Prostate gland (tissue), 2 donors: ENCODE results near the gene CRYBB3. TPM values are rescaled to one million over a fixed set of nuclear protein-coding genes. Genes with fewer than 3 reads are reported as not detected.
"Not testable (repeated sequence)": the region's sequence is repeated elsewhere in the genome, so short reads cannot be mapped to it uniquely, and the experiment has no call there.

Source experiments
- DNase-seq: peaks from one replicate; pipeline ENCODE4 v3.0.0-alpha.2; 2019; ENCODE audit warnings: low spot score
- H3K27ac ChIP-seq, 2 donors: fragments of 200-600 bp; sonication (generic); 2 replicates each; pipeline ENCODE4 v1.5.1; 2017 to 2019
- H3K27me3 ChIP-seq: fragments of 200-600 bp; sonication (generic); replicated peaks from 2 replicates; pipeline ENCODE4 v1.5.1; 2019; ENCODE audit not compliant: insufficient read depth
- H3K36me3 ChIP-seq, 2 donors: fragments of 200-600 bp; sonication (generic); 1 replicate in 1 of 2; 2 replicates in 1 of 2; pipeline versions ENCODE4 v1.5.1 to v1.8.1; 2017 to 2019
- H3K4me1 ChIP-seq: fragments of 200-600 bp; sonication (generic); replicated peaks from 2 replicates; pipeline ENCODE4 v1.5.1; 2019
- H3K4me3 ChIP-seq, 2 donors: fragments of 200-600 bp; sonication (generic); 2 replicates each; pipeline ENCODE4 v1.5.1; 2017 to 2019
- H3K9me3 ChIP-seq: fragments of 200-600 bp; sonication (generic); 2 replicates; pipeline ENCODE4 v1.5.1; 2017
- POLR2A ChIP-seq: fragments of 450-650 bp; IDR thresholded peaks from one replicate; pipeline ENCODE4 v1.6.1; 2016; ENCODE audit warnings: antibody characterized with exemption, mild to moderate bottlenecking
- POLR2AphosphoS5 ChIP-seq: sonication (generic); formaldehyde crosslinking; IDR thresholded peaks from one replicate; pipeline ENCODE4 v1.6.1; 2017; ENCODE audit warnings: antibody characterized with exemption
- WGBS: methylation state at CpG from one replicate; pipeline ENCODE4 v1.1.5; 2018; 5-methylcytosine and 5-hydroxymethylcytosine counted together
- intact Hi-C: fragments of 100-400 bp; cut with DNase I; formaldehyde crosslinking; loops from one replicate; pipeline ENCODE4 v1.14.2; 2022
- total RNA-seq, 2 donors: library from RNA; depleted of rRNA; stranded (reverse); fragments of >200 nt; gene quantifications; one replicate each; pipeline ENCODE4 v1.1.0, GENCODE V29; 2016
- TF ChIP-seq, protein P1 (sequence below), 4 experiments: fragments of 200-600 bp in 2 of 4; fragments of 450-650 bp in 2 of 4; sonication (generic) in 2 of 4; IDR thresholded peaks; 1 replicate in 3 of 4; 2 replicates in 1 of 4; pipeline ENCODE4 v1.5.1; 2016 to 2019; ENCODE audit warnings: antibody characterized with exemption in 4 of 4, mild to moderate bottlenecking in 2 of 4, moderate library complexity in 2 of 4

Gene CRYBB3
- total RNA-seq, 2 donors from 2014 or later: 0.36 TPM; not detected in 1

DNA sequence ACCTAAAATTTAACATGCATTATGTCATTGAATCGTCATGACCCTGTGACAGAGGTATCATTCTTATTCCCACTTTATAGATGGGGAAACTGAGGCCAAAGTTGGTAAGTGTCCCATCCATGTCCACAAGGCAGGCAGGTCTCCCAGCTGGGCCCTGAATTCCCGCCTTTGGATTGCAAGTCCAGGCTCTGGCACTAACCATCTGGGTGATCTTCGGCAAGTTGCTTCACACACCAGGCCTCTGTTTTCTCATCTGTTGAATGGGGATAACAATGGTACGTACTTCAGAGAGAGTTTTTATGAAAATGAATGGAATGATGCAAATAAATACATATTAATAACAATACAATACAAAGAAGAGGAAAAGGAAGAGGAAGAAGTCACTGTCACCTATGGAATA is 3.4 kb downstream of the CRYBB3 start:
- Histone ChIP-seq H3K9me3 (no peaks in the 10 kb centered on the region), H3K27ac (no peak overlapping the region), H3K36me3 (no peaks in the 10 kb centered on the region), H3K4me3 (no peak overlapping the region), H3K4me1 (no peaks in the 10 kb centered on the region), H3K27me3 (no peaks in the 10 kb centered on the region)
- 91% methylated on average over 4 of the region's 4 CpGs for WGBS
- intact Hi-C loops: loop anchor here (5.0 kb wide), 1 partner anchor 569 kb away; no protein-coding TSS in a partner anchor
- DNase-seq: no peak
- TF ChIP-seq POLR2AphosphoS5 (no peak), POLR2A (no peak)
- TF ChIP-seq, protein P1, sequence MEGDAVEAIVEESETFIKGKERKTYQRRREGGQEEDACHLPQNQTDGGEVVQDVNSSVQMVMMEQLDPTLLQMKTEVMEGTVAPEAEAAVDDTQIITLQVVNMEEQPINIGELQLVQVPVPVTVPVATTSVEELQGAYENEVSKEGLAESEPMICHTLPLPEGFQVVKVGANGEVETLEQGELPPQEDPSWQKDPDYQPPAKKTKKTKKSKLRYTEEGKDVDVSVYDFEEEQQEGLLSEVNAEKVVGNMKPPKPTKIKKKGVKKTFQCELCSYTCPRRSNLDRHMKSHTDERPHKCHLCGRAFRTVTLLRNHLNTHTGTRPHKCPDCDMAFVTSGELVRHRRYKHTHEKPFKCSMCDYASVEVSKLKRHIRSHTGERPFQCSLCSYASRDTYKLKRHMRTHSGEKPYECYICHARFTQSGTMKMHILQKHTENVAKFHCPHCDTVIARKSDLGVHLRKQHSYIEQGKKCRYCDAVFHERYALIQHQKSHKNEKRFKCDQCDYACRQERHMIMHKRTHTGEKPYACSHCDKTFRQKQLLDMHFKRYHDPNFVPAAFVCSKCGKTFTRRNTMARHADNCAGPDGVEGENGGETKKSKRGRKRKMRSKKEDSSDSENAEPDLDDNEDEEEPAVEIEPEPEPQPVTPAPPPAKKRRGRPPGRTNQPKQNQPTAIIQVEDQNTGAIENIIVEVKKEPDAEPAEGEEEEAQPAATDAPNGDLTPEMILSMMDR (IDR thresholded peaks at IDR 0.05): no peak

DNA sequence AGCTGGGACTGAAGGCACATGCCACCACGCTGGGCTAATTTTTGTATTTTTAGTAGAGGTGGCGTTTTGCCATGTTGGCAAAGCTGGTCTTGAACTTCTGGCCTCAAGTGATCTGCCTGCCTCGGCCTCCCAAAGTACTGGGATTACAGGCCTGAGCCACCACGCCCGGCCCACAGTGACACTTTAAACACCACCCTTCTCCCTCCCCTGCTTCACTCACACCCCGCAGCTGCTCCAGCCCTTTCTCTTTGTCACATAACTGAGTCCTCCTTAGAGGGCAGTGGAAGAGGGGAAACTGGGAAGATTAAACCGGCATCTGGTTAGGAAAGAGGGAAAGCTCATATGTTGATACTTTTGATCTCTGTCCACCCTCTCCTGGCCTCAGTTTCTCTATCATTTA is 4.9 kb downstream of the CRYBB3 start:
- 83% methylated on average over 7 of the region's 7 CpGs for WGBS
- not testable (repeated sequence) for H3K4me3 ChIP-seq, DNase-seq, H3K9me3 ChIP-seq, H3K4me1 ChIP-seq, H3K36me3 ChIP-seq, H3K27me3 ChIP-seq, H3K27ac ChIP-seq
- intact Hi-C loops: loop anchor here (5.0 kb wide), 1 partner anchor 568 kb away; no protein-coding TSS in a partner anchor

GRCh38 chr22:25205847-25206246 is 6.2 kb downstream of the CRYBB3 start:
- Histone ChIP-seq H3K4me3 (no peak overlapping the region), H3K9me3 (no peaks in the 10 kb centered on the region), H3K27me3 (no peaks in the 10 kb centered on the region), H3K27ac (no peak overlapping the region), H3K4me1 (no peaks in the 10 kb centered on the region), H3K36me3 (no peaks in the 10 kb centered on the region)
- no peak for DNase-seq
- TF ChIP-seq, protein P1 (IDR thresholded peaks at IDR 0.05): no peak
- TF ChIP-seq POLR2AphosphoS5 (no peak), POLR2A (no peak)
- 93% methylated on average over 1 of the region's 1 CpG for WGBS
- intact Hi-C loops: no loop called here

DNA sequence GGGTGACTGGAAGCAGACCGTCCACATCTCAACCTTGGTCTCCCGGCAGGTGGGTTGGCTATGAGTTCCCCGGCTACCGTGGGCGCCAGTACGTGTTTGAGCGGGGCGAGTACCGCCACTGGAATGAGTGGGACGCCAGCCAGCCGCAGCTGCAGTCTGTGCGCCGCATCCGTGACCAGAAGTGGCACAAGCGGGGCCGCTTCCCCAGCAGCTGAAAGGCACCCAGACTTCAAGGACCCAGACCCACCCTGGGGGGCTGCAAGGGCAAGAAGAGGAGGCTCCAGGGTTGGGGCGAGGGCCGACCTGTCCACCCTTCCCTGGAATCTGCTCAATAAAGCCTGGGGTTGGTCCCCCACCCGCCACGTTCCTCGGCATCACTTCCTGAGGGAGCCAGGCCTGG is 7.3 kb downstream of the CRYBB3 start:
- H3K36me3 ChIP-seq: no peaks in the 10 kb centered on the region
- WGBS: 90% methylated on average over 13 of the region's 21 CpGs
- no peaks in the 10 kb centered on the region for H3K27me3 ChIP-seq
- H3K27ac ChIP-seq: no peak overlapping the region
- no peak overlapping the region for H3K4me3 ChIP-seq
- no peaks in the 10 kb centered on the region for H3K9me3 ChIP-seq
- TF ChIP-seq, protein P1 (IDR thresholded peaks at IDR 0.05): no peak
- TF ChIP-seq POLR2AphosphoS5: no peak
- TF ChIP-seq POLR2A: no peak
- H3K4me1 ChIP-seq: no peaks in the 10 kb centered on the region
- intact Hi-C loops: no loop called here
- no peak for DNase-seq

DNA sequence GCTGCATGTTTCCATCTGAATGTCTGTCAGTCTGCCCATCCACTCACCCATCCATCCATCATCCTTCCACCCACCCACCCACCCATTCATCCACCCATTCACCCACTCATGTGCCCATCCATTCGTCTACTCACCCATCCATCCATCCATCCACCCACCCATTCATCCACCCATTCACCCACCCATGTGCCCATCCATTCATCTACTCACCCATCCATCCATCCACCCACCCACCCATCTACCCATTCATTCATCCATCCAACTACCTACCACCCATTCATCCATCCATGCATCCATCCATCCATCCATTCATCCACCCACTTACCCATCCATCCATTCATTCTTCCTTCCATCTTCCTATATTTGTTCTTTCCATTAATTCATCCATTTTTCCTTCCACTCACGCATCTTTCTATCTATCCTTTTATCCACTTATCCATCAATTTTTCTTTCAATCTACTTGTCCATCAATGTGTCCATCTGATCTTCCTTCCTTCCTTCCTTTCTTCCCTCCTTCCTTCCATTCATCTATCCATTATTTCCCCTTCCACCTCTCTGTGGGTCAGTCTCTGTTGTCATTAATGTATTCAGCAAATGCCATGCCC is 8.0 kb downstream of the CRYBB3 start:
- no peaks in the 10 kb centered on the region for H3K27me3 ChIP-seq
- H3K4me1 ChIP-seq: no peaks in the 10 kb centered on the region
- TF ChIP-seq, protein P1 (IDR thresholded peaks at IDR 0.05): no peak
- TF ChIP-seq POLR2AphosphoS5 (no peak), POLR2A (no peak)
- no peak overlapping the region for H3K27ac ChIP-seq
- intact Hi-C loops: no loop called here
- no peaks in the 10 kb centered on the region for H3K9me3 ChIP-seq
- H3K4me3 ChIP-seq: no peak overlapping the region
- no peak for DNase-seq
- H3K36me3 ChIP-seq: no peaks in the 10 kb centered on the region
- WGBS: 90% methylated on average over 1 of the region's 2 CpGs
